GM20431 (cell line): Measurements from ENCODE around the gene UBE2Z.
"Not testable (repeated sequence)": the region's sequence is repeated elsewhere in the genome, so short reads cannot be mapped to it uniquely, and the experiment has no call there.

Experiments
- in situ Hi-C: fragments of 300-500 bp; cut with MseI, MboI; formaldehyde crosslinking; loops from one replicate; pipeline ENCODE4 v1.15.0; 2020; ENCODE audit warnings: low sequenced_read_pairs; ENCODE audit not compliant: unreplicated experiment

Gene UBE2Z

GRCh38 chr17:48901241-48901640 lies 7.0 kb upstream of the UBE2Z start:
- in situ Hi-C loops: no loop called here

- in situ Hi-C loops: no loop called here
These were observed 4.8 kb upstream of the UBE2Z start for GRCh38 chr17:48903401-48903800.

- in situ Hi-C loops: no loop called here
These were observed 3.8 kb upstream of the UBE2Z start for GRCh38 chr17:48904428-48904827.

- in situ Hi-C loops: no loop called here
These were observed 2.2 kb upstream of the UBE2Z start for GRCh38 chr17:48905987-48906515.

DNA sequence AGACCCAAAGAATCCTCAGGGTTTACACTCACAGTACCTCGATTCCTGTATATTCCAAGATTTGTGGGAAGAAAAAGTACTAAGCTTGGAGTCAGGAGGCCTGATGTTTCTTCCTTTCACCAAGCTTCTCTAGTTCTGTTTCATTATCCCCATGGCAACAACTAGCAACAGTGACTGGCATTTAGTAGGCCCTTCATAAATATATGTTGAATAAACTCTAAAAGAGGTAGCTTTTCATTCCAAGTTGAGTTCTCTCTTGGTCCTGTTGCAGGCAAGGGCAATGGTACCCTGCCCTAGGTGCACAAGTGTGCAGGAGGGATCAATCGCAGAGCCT lies 527 bp upstream of the UBE2Z start:
- in situ Hi-C loops: no loop called here

GRCh38 chr17:48908853-48909394 lies 717 bp downstream of the UBE2Z start:
- in situ Hi-C loops: no loop called here

DNA sequence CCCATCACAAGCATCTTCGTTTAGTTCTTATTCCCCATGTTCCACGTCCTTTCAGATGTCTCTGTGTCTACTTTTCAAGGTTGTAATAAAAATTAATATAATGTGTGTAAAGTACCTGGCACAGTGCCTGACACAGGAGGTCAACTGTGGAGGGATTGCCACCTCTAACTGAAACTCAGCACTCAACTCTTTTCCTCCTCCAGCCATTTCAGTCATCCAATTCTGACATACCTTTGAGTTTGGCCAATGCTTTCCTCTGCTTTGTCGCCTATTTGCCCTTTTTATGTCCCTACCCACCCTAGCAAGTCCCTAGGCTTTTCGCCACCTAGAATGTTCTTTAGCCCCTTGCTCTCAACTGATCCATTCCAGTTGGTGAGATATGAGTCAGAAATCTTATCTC lies 1.6 kb downstream of the UBE2Z start:
- in situ Hi-C loops: no loop called here

DNA sequence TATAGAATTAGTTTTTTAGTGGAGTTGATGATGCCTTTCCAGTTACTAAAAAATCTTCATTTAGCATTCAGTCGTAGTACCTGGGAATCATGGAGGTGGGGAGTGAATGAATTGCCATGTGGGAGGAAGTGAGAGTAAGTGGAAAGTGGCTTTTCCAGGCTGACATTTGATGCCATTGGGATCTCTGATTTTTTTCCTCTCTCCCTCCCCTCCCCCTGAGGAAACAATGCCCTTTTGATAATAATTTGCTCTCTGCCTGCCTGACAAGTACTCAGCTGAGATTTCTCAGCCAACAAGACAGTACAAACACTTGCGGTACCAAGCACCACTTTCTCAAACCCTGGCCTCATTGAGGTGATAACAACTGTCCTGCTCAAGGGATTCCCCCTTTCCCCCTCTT lies 2.2 kb downstream of the UBE2Z start:
- in situ Hi-C loops: no loop called here

- in situ Hi-C loops: no loop called here
These were observed 4.3 kb downstream of the UBE2Z start for GRCh38 chr17:48912476-48912875.

- in situ Hi-C loops: no loop called here
These were observed 7.5 kb downstream of the UBE2Z start for GRCh38 chr17:48915459-48916282.

DNA sequence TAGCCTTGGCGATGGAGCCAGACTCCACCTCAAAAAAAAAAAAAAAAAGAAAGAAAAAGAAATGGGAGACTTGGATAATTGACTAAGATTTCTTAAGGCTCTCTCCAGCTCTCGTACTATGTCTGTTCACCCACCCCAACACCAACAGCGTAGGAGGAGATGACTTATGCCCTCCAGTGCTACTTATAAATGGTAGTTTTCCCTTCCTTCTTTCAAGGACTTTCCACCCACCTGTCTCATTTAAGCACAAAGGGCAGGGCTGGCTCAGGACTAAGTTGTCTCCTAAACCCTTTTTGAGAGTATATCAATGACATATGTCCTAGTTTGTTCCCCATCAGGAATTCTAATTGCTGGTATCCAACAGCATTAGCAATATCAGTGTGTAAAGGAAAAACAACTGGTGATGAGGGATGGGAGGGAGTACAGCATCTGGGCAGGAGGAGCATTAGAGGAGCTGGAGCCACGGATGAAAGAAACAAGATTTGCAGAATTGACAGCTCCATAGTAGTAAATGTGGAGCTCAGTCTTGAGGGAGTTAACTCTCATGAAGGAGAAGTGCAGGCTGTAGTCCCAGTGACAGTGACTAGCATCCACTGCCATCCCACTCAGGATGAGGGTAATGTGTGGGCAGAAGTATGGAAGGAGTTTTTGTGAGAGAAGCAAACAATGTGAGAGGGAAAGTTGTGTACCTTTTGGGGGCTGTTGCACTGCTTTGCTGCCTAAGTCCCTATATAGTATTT lies 17.2 kb downstream of the UBE2Z start:
- in situ Hi-C loops: no loop called here

GRCh38 chr17:48925991-48926342 lies 17.8 kb downstream of the UBE2Z start:
- in situ Hi-C loops: no loop called here

- in situ Hi-C loops: no loop called here
These were observed 20.0 kb downstream of the UBE2Z start for GRCh38 chr17:48927978-48928745.

GRCh38 chr17:48928876-48929811 lies 20.9 kb downstream of the UBE2Z start:
- in situ Hi-C loops: no loop called here

DNA sequence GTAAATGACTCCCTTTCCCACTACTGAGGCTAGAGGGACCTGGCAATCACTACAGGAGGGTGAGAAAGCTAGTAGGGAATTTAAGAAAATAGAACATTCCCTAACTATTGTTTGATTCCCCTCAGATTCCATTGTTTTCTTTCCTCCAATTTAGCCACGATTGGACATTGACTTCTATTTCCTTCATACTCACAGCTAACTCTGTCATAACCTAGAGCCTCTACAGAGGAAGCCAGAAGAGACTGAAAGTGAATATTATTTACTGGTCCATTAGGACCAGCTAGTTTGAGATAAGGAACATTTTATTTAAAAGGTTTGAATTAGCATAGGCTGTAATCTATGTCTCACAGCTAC lies 21.6 kb downstream of the UBE2Z start:
- in situ Hi-C loops: no loop called here

- in situ Hi-C loops: no loop called here
These were observed 22.2 kb downstream of the UBE2Z start for GRCh38 chr17:48930435-48930873.

- in situ Hi-C loops: no loop called here
These were observed 24.8 kb downstream of the UBE2Z start for GRCh38 chr17:48933035-48933434.

GRCh38 chr17:48944515-48945260 lies 36.5 kb downstream of the UBE2Z start, which contains the start of gene SNF8:
Gene SNF8 (minus strand): TSS chr17:48944842. CDS start chr17:48944734, 108 bp downstream.
- in situ Hi-C loops: no loop called here

DNA sequence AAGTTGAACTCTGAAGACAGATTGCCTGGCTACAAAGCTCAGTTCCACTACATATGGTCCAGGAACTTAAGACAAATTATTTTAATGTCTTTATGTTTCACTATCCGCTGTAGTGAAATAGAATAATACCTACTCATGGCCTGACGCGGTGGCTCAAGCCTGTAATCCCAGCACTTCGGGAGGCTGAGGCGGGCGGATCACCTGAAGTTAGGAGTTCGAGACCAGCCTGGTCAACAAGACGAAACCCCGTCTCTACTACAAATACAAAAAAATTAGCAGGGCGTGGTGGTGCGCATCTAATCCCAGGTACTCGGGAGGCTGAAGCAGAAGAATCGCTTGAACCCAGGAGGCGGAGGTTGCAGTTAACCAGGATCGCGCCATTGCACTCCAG lies 37.0 kb downstream of the UBE2Z start:
- in situ Hi-C loops: not testable (repeated sequence)
